K562 (cell line): ENCODE measurements around the gene REC8.

Experiments
- ATF1 ChIP-seq, 2 experiments: fragments of 450-650 bp in 1 of 2; IDR thresholded peaks; 2 replicates each; pipeline ENCODE4 v1.6.1; 2016; ENCODE audit warnings: missing compliant biosample characterization in 1 of 2, missing genetic modification characterization in 1 of 2
- CREB5 ChIP-seq: fragments of 250-450 bp; sonication (Bioruptor Pico); IDR thresholded peaks from 2 replicates; pipeline ENCODE4 v1.5.0; 2020; ENCODE audit warnings: mild to moderate bottlenecking
- CTCF ChIP-seq, 3 experiments: IDR thresholded peaks in 2 of 3; conservative IDR thresholded peaks in 1 of 3; 2 replicates each; pipeline ENCODE4 v1.5.1; 2011 to 2012; ENCODE audit warnings: low read length in 3 of 3, mild to moderate bottlenecking in 3 of 3, control low read depth in 2 of 3, improper control_type of control experiment in 1 of 3, inconsistent platforms in 1 of 3, low read depth in 1 of 3, mixed read lengths in 1 of 3, moderate library complexity in 1 of 3; ENCODE audit not compliant: insufficient read depth in 2 of 3
- FOXJ3 ChIP-seq: sonication (generic); formaldehyde crosslinking; IDR thresholded peaks from 2 replicates; pipeline ENCODE4 v1.4.0; 2020; ENCODE audit warnings: mild to moderate bottlenecking, missing genetic modification reagents
- GABPB1 ChIP-seq: sonication (generic); formaldehyde crosslinking; IDR thresholded peaks from 2 replicates; pipeline ENCODE4 v1.8.0; 2022; ENCODE audit warnings: mild to moderate bottlenecking, missing genetic modification reagents
- KDM4B ChIP-seq, 2 experiments: fragments of 450-650 bp in 1 of 2; sonication (generic) in 1 of 2; IDR thresholded peaks; 2 replicates each; pipeline ENCODE4 v1.6.1; 2016 to 2017; ENCODE audit warnings: borderline replicate concordance in 2 of 2, antibody characterized with exemption in 1 of 2, low read depth in 1 of 2, mild to moderate bottlenecking in 1 of 2
- MED1 ChIP-seq: sonication (generic); formaldehyde crosslinking; IDR thresholded peaks from 2 replicates; pipeline ENCODE4 v1.8.1; 2023; ENCODE audit warnings: missing genetic modification reagents, borderline replicate concordance
- PBX2 ChIP-seq, 2 experiments: IDR thresholded peaks in 1 of 2; conservative IDR thresholded peaks in 1 of 2; 2 replicates each; pipeline ENCODE4 v1.6.1; 2016; ENCODE audit warnings: low read depth in 2 of 2, mild to moderate bottlenecking in 1 of 2, missing compliant biosample characterization in 1 of 2, missing genetic modification characterization in 1 of 2, moderate library complexity in 1 of 2
- REST ChIP-seq, 2 experiments: fragments of 450-650 bp; formaldehyde crosslinking in 1 of 2; IDR thresholded peaks; 2 replicates each; pipeline versions ENCODE4 v1.4.0 to v1.6.1; 2014 to 2020; ENCODE audit warnings: mild to moderate bottlenecking in 2 of 2, borderline replicate concordance in 1 of 2, low read depth in 1 of 2
- SUPT5H ChIP-seq: fragments of 450-650 bp; IDR thresholded peaks from 2 replicates; pipeline ENCODE4 v1.6.1; 2016
- TAF1 ChIP-seq: IDR thresholded peaks from 2 replicates; pipeline ENCODE4 v1.6.1; 2011; ENCODE audit warnings: mild to moderate bottlenecking, low read length, moderate library complexity; ENCODE audit not compliant: insufficient read depth, control insufficient read depth, severe bottlenecking; ENCODE audit errors: extremely low read depth
- ZNF121 ChIP-seq: sonication (generic); formaldehyde crosslinking; conservative IDR thresholded peaks from 2 replicates; pipeline ENCODE4 v1.8.0; 2022; ENCODE audit warnings: missing genetic modification reagents
- ZNF274 ChIP-seq: IDR thresholded peaks from 2 replicates; pipeline ENCODE4 v1.6.1; 2011; ENCODE audit warnings: low read depth, mild to moderate bottlenecking, low read length, moderate library complexity, borderline replicate concordance

GRCh38 chr14:24219521-24219920, 47.6 kb downstream of the REC8 start:
- no peak for TF ChIP-seq TAF1
- no peak for TF ChIP-seq KDM4B (IDR thresholded peaks at IDR 0.05; ENCODE audit: borderline replicate concordance in 2 of 2, low read depth in 1 of 2)
- no peak for TF ChIP-seq FOXJ3 (CRISPR knock-in tag)
- TF ChIP-seq CREB5 (CRISPR knock-in tag) = no peak
- no peak for TF ChIP-seq ZNF121 (CRISPR knock-in tag)
- TF ChIP-seq CTCF (IDR thresholded peaks at IDR 0.05 in 2 of 3, conservative IDR thresholded peaks at IDR 0.05 in 1 of 3; ENCODE audit: insufficient read depth in 2 of 3, low read depth in 1 of 3, low read length in 3 of 3) = no peak
- TF ChIP-seq ATF1 (CRISPR knock-in tag; IDR thresholded peaks at IDR 0.05) = no peak
- no peak for TF ChIP-seq ATF1 (tag; IDR thresholded peaks at IDR 0.05)
- TF ChIP-seq GABPB1 (CRISPR knock-in tag) = no peak
- no peak for TF ChIP-seq ZNF274
- no peak for TF ChIP-seq REST (IDR thresholded peaks at IDR 0.05; ENCODE audit: borderline replicate concordance)
- TF ChIP-seq REST (CRISPR knock-in tag; IDR thresholded peaks at IDR 0.05; ENCODE audit: low read depth) = no peak
- no peak for TF ChIP-seq SUPT5H
- TF ChIP-seq PBX2 (CRISPR knock-in tag; IDR thresholded peaks at IDR 0.05; ENCODE audit: low read depth) = no peak
- TF ChIP-seq PBX2 (tag; conservative IDR thresholded peaks at IDR 0.05; ENCODE audit: low read depth) = no peak
- no peak for TF ChIP-seq MED1 (CRISPR knock-in tag)
